Heart right ventricle (tissue), 16 donors: ENCODE results near the gene CHFR. TPM values are rescaled to one million over a fixed set of nuclear protein-coding genes. Genes with fewer than 3 reads are reported as not detected.
A peak's percentile ranks its signal among the peaks of the same experiment; 100 is the strongest.

ENCODE experiments used
- ATAC-seq, 8 donors: fragments of 200-7000 bp; cut with Tn5 transposase; one replicate each; pipeline ENCODE4 v1.9.1; 2020; ENCODE audit warnings: mild to moderate bottlenecking in 8 of 8, moderate library complexity in 8 of 8, moderate number of reproducible peaks in 1 of 8
- DNase-seq, 2 donors: peaks; one replicate each; pipeline ENCODE4 v3.0.0-alpha.2; 2020
- H3K27ac ChIP-seq, 10 donors: fragments of 200-600 bp; sonication (generic) in 2 of 10; one replicate each; pipeline versions ENCODE4 v1.5.0 to v1.8.0; 2020 to 2022; ENCODE audit warnings: mild to moderate bottlenecking in 3 of 10
- H3K27me3 ChIP-seq, 7 donors: fragments of 200-600 bp; one replicate each; pipeline ENCODE4 v1.8.0; 2021 to 2022; ENCODE audit warnings: mild to moderate bottlenecking in 2 of 7
- H3K36me3 ChIP-seq, 9 donors: fragments of 200-600 bp; sonication (generic) in 1 of 9; one replicate each; pipeline versions ENCODE4 v1.5.0 to v1.8.0; 2020 to 2022; ENCODE audit warnings: mild to moderate bottlenecking in 2 of 9
- H3K4me1 ChIP-seq, 9 donors: fragments of 200-600 bp; sonication (generic) in 1 of 9; one replicate each; pipeline versions ENCODE4 v1.5.0 to v1.8.0; 2020 to 2022; ENCODE audit warnings: mild to moderate bottlenecking in 4 of 9
- H3K4me3 ChIP-seq, 10 donors: fragments of 200-600 bp; sonication (generic) in 2 of 10; one replicate each; pipeline versions ENCODE4 v1.5.0 to v1.8.0; 2020 to 2022; ENCODE audit warnings: mild to moderate bottlenecking in 7 of 10, moderate library complexity in 2 of 10
- H3K9me3 ChIP-seq, 11 donors: fragments of 200-600 bp in 10 of 11; sonication (generic) in 2 of 11; one replicate each; pipeline versions ENCODE4 v1.5.0 to v1.8.0; 2013 to 2022; ENCODE audit warnings: mild to moderate bottlenecking in 2 of 11, control low read depth in 1 of 11, moderate library complexity in 1 of 11
- WGBS, 2 donors: extraction: QIAGEN DNeasy Blood & Tissue Kit; methylation state at CpG; one replicate each; pipeline ENCODE4 v1.1.7; 2013; ENCODE audit warnings: inconsistent platforms in 1 of 2; 5-methylcytosine and 5-hydroxymethylcytosine counted together
- intact Hi-C, 10 donors: fragments of 100-400 bp; cut with DNase I; formaldehyde crosslinking; loops; one replicate each; pipeline versions ENCODE4 v1.11.1 to v1.14.2; 2022
- polyA plus RNA-seq, 2 donors: library from polyadenylated mRNA; stranded (reverse); fragments of 200-250 nt; gene quantifications; one replicate each; pipeline ENCODE4 v1.2.3, GENCODE V29; 2013
- total RNA-seq, 10 donors: library from RNA; stranded (reverse); fragmentation: NEBNext Ultra II Directional in 3 of 10; extraction: Animal tissue kit (Norgen Biotek cat#: 25700) in 3 of 10; gene quantifications; one replicate each; pipeline versions ENCODE4 v1.2.1 to v1.2.4, GENCODE V29; 2021 to 2023
- TF ChIP-seq, protein P1 (sequence below), 9 donors: fragments of 200-600 bp; sonication (generic) in 2 of 9; IDR thresholded peaks; one replicate each; pipeline versions ENCODE4 v1.5.0 to v1.8.0; 2021 to 2022; ENCODE audit warnings: antibody characterized with exemption in 9 of 9, mild to moderate bottlenecking in 5 of 9, moderate library complexity in 1 of 9
- donor health status: Arrhythmogenic right ventricular cardiomyopathy.
- donor health status: ischemic (EF 13 %, LVEDD 7.1; RV severe dilation, severe dysfunction).
- donor health status: healthy with polysubstance abuse.
- donor health status: DM: no; HTN: yes; CAD: no.
- donor health status: DM: no; HTN: no; CAD: no.
- donor health status: ischemic (EF 25% LVEDD 6.9; RV normal size, moderate dysfunction).
- donor health status: ischemic (EF 25% LVEDD 5.7; RV mildly dilated, moderate dysfunction).
- donor health status: healthy.
- donor health status: DM: yes; HTN: yes; CAD: no.
- donor health status: Ischemic cardiomyopathy.
- donor health status: ischemic (EF 35%, LVEDD 5.7; RV mildly dilated, moderate dysfunction).
- donor health status: nonischemic (EF 11% LVEDD 7.7; RV severe dilation, severe dysfunction).
- donor health status: DM: yes; HTN: yes; CAD: no.
- donor health status: PGD.
- donor health status: ischemic (EF 29% LVEDD 5.4; RV normal size, mild dysfunction).
- donor health status: nonischemic (EF 23%, LVEDD 6.1; RV moderate dilation, normal function).

CHFR gene
- total and polyA plus RNA-seq, 12 donors = 10.2 to 27.2 (median 15.0) TPM

DNA sequence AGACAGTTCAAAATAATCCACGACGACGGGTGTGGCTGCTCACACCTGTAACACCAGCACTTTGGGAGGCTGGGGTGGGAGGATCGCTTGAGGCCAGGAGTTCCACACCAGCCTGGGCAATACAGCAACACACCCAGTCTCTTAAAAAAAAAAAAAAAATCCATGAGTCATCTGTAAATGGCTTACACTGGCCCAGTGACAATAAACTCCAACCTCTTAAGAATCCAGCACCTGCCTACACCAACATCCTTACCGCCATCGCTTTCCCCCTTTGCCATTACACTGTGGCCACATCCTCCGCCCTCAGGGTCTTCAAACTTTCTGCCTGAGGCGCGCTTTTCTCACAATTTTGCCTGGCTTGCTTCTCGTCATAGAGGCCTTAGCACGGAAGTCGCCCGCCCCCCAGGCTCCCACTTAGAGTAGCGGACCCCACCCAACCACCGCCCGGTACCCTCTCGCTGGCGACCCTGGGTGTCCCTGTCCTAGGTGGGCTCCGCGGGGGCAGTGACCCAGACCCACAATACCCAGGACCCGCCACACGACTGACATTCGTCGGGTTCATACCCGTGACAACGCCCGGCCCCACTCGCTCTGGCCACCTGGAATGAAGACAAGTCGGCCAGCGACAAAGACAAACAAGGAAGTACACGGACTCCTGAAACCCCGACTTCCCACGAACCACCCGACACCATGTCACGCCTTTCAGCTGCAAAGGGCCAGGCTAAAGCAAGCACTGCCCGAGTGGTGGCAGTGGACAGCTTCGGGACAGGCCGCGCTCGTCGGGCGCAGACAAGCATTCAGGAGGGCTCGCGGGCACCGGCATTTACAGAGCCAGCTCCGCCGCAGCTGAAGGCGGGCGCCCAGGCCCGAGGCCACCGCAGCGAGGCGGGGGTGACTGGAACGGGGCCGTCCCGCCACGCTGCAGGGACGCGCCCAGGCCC lies 59.4 kb downstream of the CHFR start:
- intact Hi-C loops = loop anchor here in 2 of 10 donors (2.0 to 10.0 kb wide), 3 partner anchors 53 to 336 kb away; partner anchors contain the start of genes CHFR (in 1 of the 2) and FBRSL1 (in 1 of the 2)
- DNase-seq (peak; percentile 14 to 30), ATAC-seq (peak in 7 of 8 donors; percentile 2 to 28 (median 21))
- peaks cover 0 to 58% (median 14%) of the 10 kb centered on the region in 9 donors for H3K36me3 ChIP-seq
- H3K4me1 ChIP-seq = peaks cover 0 to 29% (median 22%) of the 10 kb centered on the region in 9 donors
- H3K9me3 ChIP-seq = no peaks in the 10 kb centered on the region
- peak overlapping the region; percentile 34 to 98 (median 80) for H3K4me3 ChIP-seq
- TF ChIP-seq, protein P1, sequence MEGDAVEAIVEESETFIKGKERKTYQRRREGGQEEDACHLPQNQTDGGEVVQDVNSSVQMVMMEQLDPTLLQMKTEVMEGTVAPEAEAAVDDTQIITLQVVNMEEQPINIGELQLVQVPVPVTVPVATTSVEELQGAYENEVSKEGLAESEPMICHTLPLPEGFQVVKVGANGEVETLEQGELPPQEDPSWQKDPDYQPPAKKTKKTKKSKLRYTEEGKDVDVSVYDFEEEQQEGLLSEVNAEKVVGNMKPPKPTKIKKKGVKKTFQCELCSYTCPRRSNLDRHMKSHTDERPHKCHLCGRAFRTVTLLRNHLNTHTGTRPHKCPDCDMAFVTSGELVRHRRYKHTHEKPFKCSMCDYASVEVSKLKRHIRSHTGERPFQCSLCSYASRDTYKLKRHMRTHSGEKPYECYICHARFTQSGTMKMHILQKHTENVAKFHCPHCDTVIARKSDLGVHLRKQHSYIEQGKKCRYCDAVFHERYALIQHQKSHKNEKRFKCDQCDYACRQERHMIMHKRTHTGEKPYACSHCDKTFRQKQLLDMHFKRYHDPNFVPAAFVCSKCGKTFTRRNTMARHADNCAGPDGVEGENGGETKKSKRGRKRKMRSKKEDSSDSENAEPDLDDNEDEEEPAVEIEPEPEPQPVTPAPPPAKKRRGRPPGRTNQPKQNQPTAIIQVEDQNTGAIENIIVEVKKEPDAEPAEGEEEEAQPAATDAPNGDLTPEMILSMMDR (IDR thresholded peaks at IDR 0.05) = no peak
- WGBS, 2 donors = 9 to 10% methylated on average over 45 to 59 of the region's 59 CpGs
- peak overlapping the region; percentile 91 to 99 (median 96) for H3K27ac ChIP-seq
- H3K27me3 ChIP-seq = no peaks in the 10 kb centered on the region

DNA sequence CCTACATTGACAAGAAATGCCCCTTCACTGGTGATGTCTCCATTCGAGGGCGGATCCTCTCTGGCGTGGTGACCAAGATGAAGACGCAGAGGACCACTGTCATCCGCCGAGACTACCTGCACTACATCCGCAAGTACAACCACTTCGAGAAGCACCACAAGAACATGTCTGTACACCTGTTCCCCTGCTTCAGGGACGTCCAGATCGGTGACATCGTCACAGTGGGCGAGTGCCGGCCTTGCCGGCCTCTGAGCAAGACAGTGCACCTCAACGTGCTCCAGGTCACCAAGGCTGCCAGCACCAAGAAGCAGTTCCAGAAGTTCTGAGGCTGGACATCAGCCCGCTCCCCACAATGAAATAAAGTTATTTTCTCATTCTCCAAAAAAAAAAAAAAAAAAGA lies 61.5 kb downstream of the CHFR start:
- H3K4me1 ChIP-seq = peaks cover 0 to 29% (median 22%) of the 10 kb centered on the region in 9 donors
- H3K27me3 ChIP-seq = no peaks in the 10 kb centered on the region
- H3K27ac ChIP-seq = no peak overlapping the region
- TF ChIP-seq, protein P1 (IDR thresholded peaks at IDR 0.05) = no peak
- H3K4me3 ChIP-seq = no peak overlapping the region
- no peak for ATAC-seq
- H3K9me3 ChIP-seq = no peaks in the 10 kb centered on the region
- 93 to 95% methylated on average over 16 of the region's 16 CpGs for WGBS, 2 donors
- intact Hi-C loops = loop anchor here in 1 of 10 donors (5.0 to 10.0 kb wide), 2 partner anchors 51 to 334 kb away; partner anchors contain the start of gene FBRSL1
- H3K36me3 ChIP-seq = peaks cover 0 to 66% (median 15%) of the 10 kb centered on the region in 9 donors
- DNase-seq = no peak

DNA sequence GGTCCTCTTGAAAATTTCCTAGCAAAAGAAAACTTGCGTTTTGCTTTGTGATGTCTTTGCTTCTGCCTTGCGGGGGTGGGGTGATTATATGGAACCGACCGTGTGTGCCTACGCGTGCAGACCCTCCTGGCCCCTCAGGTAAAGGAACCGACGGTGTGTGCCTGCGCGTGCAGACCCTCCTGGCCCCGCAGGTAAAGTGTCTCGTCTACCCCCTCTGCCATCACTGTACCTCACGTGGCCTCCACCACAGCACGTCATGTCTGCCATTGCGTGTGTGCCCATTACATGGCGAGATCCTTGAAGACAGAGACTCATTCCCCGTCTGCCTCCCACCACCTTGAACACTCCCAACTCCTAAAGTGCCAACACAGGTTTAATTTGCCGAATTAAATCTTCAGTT lies 62.3 kb downstream of the CHFR start:
- WGBS, 2 donors = 94% methylated on average over 18 of the region's 18 CpGs
- intact Hi-C loops = loop anchor here in 1 of 10 donors (5.0 to 10.0 kb wide), 2 partner anchors 50 to 333 kb away; partner anchors contain the start of gene FBRSL1
- Histone ChIP-seq H3K4me3 (no peak overlapping the region), H3K4me1 (peaks cover 0 to 29% (median 22%) of the 10 kb centered on the region in 9 donors), H3K9me3 (no peaks in the 10 kb centered on the region), H3K27ac (no peak overlapping the region), H3K27me3 (no peaks in the 10 kb centered on the region), H3K36me3 (peaks cover 0 to 74% (median 21%) of the 10 kb centered on the region in 9 donors)
- no peak for DNase-seq
- TF ChIP-seq, protein P1 (IDR thresholded peaks at IDR 0.05) = no peak
- no peak for ATAC-seq

DNA sequence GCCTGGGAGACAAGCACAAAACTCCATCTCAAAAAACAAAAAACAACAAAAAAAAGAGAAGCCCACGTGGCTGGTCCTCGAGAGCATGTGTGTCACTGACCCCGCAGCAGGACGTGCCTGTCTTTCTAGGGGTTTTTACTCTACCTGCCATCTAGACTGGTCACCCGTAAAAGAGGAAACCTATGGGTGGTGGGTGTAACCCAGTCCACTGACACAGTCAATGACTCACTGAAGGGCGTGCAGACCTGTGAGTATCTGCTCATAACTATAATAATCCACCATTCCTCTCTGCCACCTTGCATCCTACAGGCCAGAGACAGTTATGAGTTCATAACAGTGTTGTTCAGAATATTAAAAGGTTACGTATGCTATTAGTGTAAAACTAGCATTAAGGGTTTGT lies 63.4 kb downstream of the CHFR start:
- no peaks in the 10 kb centered on the region for H3K9me3 ChIP-seq
- TF ChIP-seq, protein P1 (IDR thresholded peaks at IDR 0.05) = no peak
- H3K27ac ChIP-seq = no peak overlapping the region
- DNase-seq (no peak), ATAC-seq (no peak)
- no peaks in the 10 kb centered on the region for H3K27me3 ChIP-seq
- 89% methylated on average over 7 of the region's 7 CpGs for WGBS, 2 donors
- peaks cover 0 to 24% (median 21%) of the 10 kb centered on the region in 9 donors for H3K4me1 ChIP-seq
- peaks cover 0 to 84% (median 28%) of the 10 kb centered on the region in 9 donors for H3K36me3 ChIP-seq
- H3K4me3 ChIP-seq = no peak overlapping the region
- intact Hi-C loops = loop anchor here in 1 of 10 donors (10.0 kb wide), 1 partner anchor 49 kb away; no protein-coding TSS in a partner anchor
